ENCODE data around the gene KATNBL1.
A peak's percentile ranks its signal among the peaks of the same experiment; 100 is the strongest.

Gene KATNBL1, protein sequence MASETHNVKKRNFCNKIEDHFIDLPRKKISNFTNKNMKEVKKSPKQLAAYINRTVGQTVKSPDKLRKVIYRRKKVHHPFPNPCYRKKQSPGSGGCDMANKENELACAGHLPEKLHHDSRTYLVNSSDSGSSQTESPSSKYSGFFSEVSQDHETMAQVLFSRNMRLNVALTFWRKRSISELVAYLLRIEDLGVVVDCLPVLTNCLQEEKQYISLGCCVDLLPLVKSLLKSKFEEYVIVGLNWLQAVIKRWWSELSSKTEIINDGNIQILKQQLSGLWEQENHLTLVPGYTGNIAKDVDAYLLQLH

DNA sequence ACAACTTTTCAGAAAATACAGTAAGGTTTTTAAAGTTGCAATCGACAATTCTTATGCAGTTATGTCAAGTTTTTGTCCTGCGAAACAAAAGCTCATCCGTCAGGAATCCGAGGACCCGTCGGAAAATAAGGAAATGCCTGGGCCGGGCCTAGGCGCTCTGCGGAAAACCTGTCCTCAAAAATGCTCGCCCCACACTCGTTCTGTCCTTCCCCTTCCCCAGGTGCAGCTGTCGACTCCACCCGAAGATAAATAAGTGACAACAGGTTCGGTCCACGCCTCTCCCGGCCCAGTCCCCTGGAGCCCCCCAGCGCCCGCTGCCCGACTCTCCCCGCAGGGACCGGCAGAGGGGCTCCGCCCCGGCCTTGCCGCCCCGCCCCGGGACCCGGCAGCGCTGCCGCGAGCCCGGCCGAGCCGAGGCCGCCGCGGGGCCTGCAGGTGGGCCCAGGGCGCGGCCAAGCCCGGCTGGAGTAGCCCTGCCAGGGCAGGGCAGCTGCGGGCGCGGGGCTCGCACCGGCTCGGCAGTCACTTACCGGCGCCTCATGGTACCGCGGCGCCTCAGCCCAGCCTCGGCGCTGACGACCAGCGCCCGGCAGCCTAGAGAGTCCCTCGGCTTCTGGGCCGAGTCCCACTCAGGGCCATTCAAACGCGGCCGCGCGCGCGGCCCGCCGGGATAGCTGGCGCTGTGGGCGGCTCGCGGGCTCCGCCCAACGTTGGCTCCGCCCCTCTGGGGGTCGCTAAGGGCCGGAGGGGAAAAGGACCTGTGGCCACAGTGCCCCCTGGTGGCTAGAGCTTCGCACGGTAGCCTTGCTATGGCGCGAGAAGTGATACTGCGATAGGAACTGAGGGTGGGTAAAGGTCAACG lies at the start of gene KATNBL1:
Gene KATNBL1, minus strand, starts transcription at position 676 of the 862 bp plus-strand sequence. CDS start 46,420 bp downstream, outside the sequence.
- peak; percentile 97 for DNase-seq (ENCODE audit: low read depth)

DNA sequence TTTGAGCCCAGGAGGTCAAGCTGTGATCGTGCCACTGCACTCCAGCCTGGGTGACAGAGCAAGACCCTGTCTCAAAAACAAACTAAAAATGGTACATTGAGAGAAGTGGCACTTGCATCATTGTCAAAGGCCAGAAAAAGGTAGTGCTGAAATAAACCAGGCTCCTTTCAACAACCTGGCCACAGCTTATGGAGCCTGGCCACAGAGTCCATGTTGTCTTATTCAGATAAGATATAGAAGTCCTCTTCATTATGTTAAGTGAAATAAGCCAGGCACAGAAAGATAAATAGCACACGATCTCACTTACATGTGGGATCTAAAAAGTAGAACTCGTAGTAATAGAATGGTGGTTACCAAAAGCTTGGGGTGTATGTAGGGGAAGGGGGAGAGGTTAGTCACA lies 49.7 kb upstream of the KATNBL1 start:
- DNase-seq (ENCODE audit: low read depth) = no peak

DNA sequence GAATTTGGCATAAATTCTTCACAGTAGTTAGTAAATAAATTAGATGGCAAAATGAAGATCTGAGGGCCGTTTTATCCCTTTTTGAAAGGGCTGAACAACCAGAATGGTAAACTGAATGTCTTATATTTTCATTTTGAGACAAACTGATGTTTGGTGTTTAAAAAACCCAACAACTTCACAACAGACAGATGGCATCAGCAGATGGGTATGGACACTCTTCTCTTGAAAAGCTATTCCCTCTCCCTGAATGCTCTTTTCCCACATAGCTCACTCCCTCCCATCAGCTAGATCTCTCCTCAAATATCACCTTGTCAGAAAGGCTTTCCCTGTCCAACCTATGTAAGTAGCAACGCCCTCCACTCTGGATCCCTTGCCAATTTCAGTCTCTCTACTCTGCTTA lies 48.3 kb upstream of the KATNBL1 start:
- DNase-seq (ENCODE audit: low read depth) = no peak

DNA sequence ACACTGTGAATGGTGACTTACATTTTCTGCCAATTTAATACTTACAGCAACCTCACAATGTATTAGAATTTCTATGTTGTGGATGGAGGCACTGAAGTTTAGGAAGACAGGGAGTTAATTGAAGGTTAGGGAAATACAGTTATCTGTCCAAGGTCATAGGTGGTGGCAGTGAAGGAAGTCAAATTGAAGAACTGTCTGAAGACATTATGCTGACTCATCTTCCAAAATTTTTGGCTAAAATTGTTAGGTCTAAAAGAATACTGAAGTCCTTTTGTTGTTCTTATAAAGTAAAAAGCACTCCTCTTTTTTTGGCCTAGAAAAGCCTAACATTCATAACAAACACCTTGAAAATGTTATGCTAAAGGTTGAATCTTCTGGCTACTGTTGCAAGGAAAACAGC lies 42.6 kb upstream of the KATNBL1 start:
- no peak for DNase-seq (ENCODE audit: low read depth)

DNA sequence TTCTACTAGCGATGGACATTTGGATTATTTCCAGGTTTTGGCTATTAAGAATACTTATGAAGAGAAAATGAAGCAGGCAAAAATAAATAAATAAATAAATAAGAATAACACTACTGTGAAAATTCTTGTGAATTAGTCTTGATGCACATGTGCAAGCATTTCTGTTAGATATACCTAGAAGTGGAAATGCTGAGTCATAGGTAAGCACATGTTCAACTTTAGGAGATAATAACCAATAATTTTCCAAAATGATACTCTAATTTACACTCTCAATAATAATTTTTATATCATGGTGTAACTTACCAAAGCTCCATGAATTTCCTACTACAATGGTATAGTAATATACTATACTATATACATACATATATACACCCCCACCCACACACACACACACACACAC lies 38.3 kb upstream of the KATNBL1 start:
- DNase-seq (ENCODE audit: low read depth) = no peak

DNA sequence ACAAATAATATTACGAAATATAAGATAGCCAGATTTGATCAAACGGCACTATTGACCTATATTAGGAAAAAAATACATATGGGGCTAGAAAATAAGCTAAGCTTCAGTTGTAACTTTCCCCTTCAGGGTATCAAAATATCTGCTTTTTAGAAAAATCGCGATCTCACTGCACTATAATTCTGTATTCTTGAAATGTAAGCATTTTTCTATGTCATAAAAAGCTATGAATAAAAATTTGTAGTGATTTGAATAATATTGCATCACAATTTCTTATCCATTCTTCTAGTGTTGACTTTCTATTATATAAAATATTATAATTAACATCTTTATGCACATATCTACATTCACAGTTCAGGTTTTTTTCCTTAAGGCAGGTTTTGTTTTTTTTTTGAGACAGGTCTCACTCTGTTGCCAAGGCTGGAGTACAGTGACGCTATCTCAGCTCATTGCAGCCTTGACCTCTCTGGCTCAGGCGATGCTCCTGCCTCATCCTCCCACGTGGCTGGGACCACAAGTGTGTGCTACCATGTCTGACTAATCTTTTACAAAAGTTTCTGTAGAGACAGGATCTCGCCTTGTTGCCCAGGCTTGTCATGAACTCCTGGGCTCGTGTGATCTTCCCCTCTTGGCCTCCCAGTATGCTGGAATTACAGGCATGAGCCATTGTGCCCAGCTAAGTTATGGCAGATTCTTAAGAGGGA lies 36.5 kb upstream of the KATNBL1 start:
- DNase-seq (ENCODE audit: low read depth) = no peak

DNA sequence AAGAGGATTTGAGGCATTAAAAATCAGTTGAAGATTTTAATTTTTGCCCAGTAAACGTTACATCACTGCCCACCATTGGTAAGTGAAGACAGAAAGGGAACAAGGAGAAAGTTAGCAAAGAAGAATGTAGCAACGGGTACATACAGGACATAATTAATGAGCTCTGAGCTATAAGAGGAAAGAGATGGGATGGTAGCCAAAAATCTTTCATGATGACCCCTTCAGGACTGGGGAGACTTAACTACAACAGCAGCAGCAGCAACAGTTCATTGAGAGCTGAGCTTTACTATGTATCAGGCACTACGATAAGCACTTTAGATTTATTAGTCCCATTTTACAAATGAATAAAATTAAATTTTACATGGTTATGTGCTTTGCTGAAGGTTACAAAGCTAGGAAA lies 33.3 kb upstream of the KATNBL1 start:
- DNase-seq (ENCODE audit: low read depth) = no peak

DNA sequence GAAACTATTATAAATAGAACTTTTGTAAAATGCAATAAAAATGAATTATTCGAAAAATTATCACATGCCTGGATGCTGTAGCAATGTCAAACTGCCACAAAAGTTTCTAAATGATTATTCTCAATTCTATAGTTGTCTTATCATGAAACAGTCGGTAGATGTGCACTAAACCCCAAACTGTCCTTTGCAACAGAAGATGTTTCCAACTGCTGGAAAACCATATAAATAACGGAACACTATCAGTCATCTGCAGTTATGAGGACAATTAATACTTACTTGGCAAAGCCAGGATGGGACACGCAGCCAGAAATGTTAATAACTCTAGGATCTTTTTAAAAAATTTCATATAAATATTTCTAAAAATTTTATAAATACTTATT lies 32.4 kb upstream of the KATNBL1 start:
- no peak for DNase-seq (ENCODE audit: low read depth)

DNA sequence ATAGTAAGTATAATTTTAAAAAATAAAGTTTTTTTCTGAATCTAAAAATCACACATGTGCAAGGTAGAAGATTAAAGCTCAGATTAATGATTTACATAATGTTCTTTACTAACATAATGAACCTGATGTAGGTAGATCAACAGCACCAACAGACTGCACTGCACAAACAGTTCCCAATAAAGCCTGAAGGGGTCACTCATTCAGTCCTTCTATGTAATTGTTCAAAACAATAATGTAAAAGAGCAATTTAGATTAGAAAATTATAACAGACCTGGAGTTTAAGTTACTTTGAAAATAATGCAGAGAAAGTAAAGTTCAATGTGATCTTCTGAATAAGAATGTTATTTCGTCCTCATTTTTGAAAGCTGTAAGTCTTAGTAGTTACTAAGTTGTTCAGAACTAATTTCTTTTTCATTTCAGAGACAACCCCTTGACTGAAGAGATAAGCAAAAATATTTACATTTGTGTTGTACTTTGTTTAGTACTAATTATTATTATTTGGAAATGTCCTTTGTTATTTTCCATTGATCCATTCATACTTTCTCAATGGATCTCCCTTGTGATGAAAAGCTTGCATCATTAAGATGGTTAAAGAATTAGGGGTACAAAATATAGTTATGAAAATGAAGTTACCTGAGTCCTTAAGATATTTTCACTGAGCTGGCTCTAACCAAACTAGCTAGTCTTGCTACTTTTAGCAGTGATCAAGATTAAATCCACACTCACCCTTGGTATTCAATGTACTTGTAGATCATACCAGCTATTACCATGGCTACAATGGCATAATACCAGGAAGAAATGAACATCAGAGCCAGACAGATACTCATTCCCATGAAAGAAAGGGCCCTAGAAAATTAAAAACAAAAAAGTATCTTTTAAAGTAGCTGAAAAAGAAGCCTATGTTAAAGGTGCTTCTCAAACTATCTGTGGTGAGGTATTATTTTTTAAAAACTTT lies 31.8 kb upstream of the KATNBL1 start:
- DNase-seq (ENCODE audit: low read depth) = peak; percentile 12

DNA sequence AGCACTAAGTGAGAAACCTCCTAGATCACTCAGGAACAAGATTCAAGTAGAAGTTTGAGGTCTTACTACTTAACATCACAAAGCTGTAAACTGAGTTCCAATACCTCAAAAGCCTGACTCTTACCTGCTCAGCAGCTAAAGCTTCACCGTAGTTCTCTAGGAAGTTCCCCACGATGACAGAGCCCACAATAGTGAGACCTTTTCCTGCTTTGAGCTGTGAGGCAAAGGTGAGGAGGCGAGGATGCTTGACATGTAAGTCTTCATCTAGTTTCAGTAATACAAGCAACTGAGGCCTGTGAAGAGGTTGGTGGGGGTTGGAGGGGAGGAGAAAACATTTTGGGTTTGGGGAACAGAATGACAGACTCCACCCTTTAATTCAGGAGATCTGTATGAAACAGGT lies 30.6 kb upstream of the KATNBL1 start:
- no peak for DNase-seq (ENCODE audit: low read depth)

DNA sequence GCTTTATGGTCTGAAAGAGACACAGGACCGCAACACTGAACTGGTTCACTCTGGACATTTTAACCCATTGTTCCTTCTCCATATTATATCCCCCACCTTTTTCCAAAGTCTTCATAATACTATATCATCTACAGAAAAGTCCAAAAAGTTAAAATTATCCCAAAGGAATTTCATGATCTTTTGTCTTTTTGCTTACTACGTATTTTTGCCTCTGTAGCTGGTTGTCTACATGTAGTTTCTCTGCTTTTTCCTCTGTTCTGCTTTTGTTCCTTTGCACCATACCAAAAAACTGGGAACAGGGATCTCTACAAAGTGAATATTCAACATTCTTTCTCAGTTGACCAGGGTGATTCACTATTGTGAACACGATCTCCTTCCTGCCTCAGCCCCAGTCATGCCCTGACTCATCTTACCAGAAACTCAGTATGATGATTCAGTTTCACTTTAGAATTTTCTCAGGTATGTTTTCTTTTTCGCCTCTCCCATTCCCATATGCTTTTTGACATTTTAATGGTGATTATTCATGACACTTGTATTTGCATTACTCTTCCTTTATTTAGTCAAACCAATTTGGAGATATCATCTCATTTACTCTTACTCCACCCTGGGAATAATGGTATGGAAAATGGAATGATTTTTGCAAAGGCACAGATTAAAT lies 29.4 kb upstream of the KATNBL1 start:
- DNase-seq (ENCODE audit: low read depth) = no peak

DNA sequence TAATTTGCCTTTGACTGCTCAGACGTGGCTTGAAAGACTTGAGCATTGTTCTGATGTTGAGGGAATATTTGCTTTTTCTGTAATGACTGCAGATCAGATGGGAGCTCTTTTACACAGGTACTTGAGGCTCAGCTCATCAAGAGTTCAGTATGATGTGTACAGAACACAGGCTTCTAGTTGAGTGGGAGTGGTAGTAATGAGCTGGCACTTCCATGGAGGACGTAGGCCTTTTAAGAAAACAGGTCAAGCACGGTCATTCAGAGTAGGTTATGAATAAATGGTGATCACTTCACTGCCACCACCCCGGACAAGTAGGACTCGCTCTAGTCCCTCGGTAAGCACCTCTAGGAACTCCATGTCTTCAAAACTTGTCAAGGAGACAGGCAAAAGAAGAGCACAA lies 23.7 kb upstream of the KATNBL1 start:
- no peak for DNase-seq (ENCODE audit: low read depth)

DNA sequence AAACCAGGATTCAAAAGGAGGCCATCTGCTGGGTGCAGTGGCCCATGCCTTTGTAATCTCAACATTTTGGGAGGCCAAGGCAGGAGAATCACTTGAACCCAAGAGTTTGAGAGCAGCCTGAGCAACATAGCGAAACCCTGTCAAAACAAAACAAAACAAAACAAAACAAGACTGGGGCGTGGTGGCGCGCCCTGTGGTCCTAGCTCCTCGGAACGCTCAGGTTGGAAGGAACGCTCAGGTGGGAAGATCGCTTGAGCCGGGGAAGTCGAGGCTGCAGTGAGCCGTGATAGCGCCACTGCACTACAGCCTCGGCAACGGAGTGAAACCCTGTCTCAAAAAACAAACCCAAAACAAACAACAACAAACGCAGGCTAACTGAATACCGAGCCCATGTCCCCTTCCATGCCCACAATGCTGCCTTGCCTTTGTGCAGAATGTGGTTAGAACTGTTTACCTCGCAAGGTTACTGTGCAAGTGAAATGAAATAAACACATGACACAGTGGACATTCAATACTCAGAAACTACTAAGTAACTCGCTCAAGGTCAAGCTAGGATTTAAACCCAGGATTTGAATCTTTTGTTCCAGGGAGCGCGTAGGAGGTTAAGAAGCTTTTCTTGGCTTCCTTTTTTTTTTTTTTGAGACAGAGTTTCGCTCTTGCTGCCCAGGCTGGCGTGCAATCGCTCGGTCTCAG lies 14.2 kb upstream of the KATNBL1 start:
- DNase-seq (ENCODE audit: low read depth) = no peak

DNA sequence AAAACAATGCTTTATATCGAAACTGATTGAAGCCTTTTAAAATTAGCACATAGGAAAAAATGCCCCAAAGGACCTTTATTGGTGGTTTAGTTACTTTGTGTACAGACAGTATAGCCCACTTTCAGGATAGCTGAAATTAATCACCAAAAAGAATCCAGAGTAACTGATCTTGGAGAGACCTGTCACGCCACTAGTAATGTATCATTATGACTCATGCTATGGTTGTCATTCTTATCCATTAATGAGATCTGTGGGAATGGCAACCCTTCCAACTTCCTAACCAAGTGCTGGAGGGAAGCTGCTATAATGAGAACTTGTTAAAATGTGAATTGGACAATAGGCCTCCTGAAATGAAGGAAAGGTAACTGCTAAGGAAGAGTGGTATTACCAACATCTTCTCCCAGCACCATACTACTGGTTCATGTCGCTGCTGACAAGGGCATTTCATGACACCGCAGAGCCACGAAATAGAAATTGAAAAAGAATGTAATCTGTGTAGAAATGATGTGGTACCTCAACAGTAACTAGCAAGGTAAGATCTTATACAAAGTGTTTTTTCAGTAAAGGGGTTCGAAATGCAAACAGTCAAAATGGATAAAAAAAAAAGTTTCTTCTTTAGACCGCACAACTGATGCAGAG lies 7.8 kb upstream of the KATNBL1 start:
- DNase-seq (ENCODE audit: low read depth) = no peak

DNA sequence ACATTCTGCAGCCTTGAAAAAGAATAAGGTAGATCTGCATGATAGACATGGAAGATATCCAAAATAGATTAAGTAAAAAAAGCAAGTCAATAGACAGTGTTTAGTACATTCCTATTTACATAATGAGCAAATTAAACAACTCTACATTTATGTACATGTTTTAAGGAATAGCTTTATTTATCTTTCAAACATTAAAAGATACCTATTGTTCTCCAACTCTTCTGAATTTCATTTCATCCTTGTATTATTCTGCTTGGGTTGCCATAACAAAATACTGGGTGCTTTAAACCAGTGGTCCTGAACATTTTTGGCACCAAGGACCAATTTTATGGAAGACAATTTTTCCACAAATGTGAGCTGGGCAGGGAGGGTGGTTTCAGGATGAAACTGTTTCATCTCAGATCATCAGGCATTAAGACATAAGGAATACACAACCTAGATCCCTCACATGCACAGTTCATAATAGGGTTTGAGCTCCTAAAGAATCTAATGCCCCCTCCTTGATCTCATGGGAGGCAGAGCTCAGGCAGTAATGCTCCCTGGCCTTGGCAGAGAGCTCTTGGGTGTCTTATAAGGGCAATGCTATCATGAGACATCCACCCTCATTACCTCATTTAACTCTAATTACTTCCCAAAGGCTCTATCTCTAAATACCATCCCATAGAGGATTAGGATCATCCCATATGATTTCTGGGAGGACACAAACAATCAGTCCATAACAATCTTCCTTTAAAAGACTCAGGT lies 6.8 kb upstream of the KATNBL1 start:
- DNase-seq (ENCODE audit: low read depth) = no peak

DNA sequence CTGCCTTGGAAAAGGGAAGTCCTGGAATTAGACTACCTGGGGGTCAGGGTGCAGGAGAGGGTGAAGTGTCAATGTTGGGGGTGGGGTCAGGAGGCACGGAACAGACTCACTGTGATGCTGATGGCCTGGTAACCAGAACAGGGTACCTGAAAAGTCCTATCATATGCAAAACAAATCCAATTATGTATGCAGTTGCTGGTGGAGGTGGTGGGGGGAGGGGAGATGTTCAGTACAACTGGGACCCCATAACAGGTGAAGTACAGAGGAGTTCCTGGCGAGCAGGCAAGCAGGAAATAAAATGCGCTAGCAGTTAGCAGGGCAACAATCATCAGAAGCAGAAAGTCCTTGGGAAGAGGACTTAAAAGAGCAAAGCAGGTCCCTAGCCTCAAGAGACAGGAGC lies 4.2 kb upstream of the KATNBL1 start:
- DNase-seq (ENCODE audit: low read depth) = no peak

DNA sequence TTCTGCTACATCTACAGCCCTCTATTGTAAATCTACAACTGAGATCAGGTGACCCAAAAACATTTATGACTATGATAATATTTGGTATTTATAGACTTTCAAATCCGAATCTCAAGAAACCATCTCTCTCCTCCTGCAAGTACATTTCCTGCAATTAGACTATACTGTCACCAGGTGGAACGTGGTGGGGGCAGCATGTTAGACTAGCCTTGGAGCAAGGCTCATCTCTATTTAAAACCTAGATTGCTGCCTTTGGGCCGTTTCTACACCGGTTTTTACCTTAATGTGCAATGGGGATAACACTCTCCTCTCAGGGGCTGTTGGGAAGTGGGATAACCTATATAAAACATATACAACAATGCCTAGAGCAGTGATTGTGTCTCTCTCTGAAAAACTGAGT lies 3.8 kb upstream of the KATNBL1 start:
- DNase-seq (ENCODE audit: low read depth) = no peak

DNA sequence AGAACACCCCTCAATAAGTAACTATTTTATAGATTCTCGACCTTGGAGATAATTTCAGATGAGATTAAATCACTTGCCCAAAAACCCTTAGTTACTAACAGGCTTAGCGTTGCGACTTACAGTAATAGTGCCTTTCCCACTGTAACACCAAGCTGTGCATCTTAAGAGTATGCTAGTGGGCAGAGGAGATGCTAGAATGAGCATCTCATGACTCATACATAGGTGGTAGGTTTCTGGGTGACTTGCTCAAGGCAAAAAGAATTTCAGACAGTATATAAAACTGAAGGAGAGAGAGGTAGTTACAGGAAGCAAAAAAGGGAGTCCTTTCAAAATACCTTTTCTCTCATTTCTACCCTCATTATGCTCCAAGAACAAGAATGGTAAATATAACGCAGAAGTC lies 3.9 kb downstream of the KATNBL1 start:
- DNase-seq (ENCODE audit: low read depth) = no peak

DNA sequence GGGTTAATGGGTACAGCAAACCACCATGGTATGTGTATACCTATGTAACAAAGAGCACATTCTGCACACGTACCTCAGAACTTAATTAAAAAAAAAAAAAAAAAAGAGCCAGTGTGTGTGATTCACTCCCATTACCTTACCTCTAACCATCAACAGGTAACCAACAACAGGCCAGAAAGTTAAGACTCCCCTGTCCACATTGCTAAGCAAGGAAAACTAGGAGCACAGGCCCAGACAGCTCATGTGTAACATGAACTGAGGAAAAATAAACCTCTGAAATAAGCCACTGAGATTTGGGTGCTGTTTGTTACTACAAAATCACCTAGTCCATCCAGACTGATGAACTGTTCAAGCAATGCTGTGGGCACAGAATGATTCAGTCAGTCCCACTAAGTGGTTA lies 6.0 kb downstream of the KATNBL1 start:
- no peak for DNase-seq (ENCODE audit: low read depth)

Measured in stimulated activated CD8-positive, alpha-beta memory T cell treated with anti-CD3 and anti-CD28 coated beads, Interleukin-12 subunit alpha, Interleukin-12 subunit beta, amount 100 ng/mL, for 1 hour (primary cell).